Hematopoietic multipotent progenitor cell (in vitro differentiated cells): ENCODE data around the gene ATF7. TPM values are rescaled to one million over a fixed set of nuclear protein-coding genes. Genes with fewer than 3 reads are reported as not detected.

Experiments
- DNase-seq, 3 donors: peaks; one replicate each; pipeline ENCODE4 v3.0.0-alpha.2; 2011 to 2015; ENCODE audit warnings: low read depth in 2 of 3, low spot score in 2 of 3
- small RNA-seq: library from RNA; depleted of rRNA; stranded (forward); fragments of <200 nt; gene quantifications from one replicate; pipeline ENCODE3, GENCODE V24; 2012
- total RNA-seq: library from RNA; depleted of rRNA; stranded (reverse); fragments of >200 nt; gene quantifications from one replicate; pipeline ENCODE4 v1.2.3, GENCODE V29; 2012

The ATF7 gene
- total RNA-seq, 1 donor: 13.5 TPM

DNA sequence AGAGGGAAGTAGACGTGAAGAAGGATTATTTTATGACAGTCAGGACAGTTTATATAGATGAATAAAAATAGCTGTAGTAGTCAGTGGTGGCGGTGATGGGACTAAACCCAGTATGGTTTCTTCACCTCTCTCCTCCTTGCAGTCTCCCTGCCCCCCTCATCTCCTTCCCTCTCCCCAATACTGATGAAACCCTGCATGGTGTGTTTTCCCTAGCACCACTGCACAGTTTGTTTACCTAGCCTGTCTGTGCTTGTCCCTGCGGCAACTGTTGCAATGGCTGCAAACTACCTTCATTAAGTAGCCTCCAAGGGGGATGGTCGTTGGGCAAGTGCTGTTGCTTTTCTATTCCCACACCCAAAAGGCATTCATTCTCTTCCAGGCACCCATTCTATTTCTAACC lies 159.5 kb downstream of the ATF7 start:
- DNase-seq: no peak

DNA sequence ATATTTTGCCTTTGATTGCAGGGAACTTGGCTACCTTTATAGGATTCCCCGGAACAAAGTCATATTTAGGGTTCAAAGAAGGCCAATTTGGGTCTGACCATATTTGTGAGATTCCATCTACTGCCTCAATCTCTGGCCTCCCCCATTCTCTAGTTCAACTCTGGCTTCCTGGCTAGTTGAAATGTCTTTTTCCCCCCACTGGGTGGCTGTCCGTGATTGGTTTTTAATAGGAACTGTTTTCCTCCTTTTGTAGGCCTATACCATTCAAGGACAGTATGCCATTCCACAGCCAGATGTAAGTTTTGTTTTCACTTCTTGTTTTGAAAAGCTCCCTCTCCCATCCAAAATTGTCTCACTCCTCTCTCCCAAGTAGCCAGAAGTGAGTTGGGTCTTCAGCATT lies 160.5 kb downstream of the ATF7 start:
- DNase-seq: no peak

DNA sequence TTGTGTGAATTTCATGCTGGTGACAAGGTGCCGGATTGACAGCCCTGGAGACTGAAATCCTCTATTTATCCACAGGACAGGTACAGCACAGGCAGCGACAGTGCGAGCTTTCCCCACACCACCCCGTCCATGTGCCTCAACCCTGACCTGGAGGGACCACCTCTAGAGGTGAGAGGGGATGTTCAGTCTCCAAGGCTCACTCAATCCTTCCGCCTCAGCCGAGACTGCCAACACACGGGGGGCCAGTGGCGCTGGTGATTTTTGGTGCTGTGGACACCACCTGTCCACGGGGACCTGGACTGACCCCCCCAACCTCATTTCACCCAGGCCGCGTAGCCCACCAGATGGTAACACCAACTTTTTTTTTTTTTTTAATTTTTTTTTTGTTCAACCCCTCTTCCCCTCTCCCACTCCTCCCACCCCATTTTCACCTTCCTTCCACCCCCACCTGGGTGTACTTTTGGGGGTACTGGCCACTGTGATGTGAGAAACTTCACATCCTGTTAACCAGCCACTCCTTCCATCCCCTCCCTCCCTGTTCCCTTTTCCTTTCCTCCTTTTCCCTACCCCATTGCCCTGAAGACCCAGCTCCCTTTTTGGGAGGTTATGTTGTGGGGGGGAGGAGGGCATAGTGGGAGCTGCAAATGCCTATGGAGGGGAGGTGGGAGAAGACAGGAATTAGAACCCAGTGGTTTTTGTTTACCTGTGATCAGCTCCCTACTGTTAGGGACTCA lies 161.3 kb downstream of the ATF7 start:
- no peak for DNase-seq

DNA sequence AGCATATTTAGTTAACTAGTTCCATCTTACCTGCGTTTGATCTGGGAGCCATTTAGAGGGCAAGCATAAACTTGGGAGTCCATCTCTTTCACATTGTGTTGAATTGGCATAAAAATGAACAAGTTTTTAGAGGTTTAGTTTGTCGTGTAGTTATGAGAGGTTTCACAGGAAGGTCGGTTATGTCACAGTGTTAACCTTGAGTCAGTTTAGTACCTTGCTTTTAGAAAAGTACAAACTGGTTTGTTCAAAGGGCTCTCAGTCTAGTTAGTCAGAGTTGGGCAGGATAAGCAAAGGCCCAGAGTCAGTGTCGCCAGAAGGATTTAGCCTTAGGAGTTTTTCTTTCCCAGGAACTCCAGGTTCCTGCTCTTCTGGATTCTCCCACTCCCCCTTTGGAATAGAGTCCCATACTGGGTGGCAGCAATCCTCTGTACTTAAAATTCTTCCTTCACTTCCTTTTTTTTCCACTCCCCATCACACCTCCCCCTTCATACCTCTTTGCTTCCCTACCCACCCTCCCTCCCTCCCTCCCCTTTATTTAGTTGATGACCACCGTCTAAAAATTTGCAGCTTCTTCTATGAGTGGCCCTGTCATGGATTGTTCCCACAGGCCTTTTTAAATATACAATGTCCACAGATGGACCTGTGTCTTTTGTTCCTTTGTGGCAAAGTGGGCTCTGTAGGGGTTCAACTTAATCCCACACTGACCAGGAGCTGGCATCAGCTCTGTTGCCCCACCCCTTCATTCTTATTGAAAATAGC lies 162.2 kb downstream of the ATF7 start:
- no peak for DNase-seq

DNA sequence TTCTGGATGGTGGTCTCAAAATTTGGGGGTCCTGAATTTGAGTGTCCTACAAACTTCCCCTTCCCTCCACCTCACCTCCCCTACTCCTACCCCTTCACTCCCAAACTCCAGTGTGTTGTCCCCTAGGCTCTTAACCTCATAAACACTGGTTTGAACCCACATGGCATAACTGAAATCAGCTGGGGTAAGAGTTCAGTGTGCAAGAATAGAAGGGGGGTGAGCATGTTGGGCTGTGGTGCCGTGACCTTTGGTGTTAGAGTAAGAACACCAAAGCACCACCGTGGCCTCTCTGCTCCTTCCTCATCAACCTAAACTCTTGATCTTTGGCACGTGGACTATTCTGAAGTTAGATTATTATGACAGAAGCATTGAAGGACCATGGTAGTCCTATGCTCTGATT lies 163.2 kb downstream of the ATF7 start:
- no peak for DNase-seq

DNA sequence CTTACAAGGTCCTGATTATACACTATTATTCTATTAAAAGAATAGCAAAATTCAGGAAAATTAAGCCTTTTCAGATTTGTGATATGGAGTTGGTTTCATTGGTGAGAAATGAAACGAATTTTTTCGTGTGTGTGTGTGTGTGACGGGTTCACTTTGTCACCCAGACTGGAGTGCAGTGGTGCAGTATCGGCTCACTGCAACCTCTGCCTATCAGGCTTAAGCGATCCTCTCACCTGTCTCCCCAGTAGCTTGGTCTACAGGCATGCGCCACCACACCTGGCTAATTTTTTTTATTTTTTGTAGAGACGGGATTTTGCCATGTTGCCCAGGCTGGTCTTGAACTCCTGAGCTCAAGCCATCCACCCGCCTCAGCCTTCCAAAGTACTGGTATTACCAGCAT lies 164.6 kb downstream of the ATF7 start:
- DNase-seq: no peak

DNA sequence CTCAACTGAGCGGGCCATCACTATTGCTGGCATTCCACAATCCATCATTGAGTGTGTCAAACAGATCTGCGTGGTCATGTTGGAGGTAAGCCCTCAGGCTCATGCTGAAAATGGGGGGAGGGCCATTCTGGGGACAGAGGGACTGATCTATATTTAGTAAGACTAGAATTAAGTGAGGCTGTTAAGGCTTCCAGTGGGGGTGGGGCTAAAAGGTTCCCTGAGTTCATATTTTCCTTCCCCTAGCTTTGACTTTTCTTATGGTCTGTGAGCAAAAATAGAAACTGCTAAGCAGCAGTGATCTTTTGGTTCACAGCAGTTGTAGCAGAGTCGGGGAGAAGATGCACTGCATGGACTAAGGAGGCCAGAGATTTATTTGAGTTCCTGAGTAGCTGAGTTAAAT lies 165.1 kb downstream of the ATF7 start:
- no peak for DNase-seq

DNA sequence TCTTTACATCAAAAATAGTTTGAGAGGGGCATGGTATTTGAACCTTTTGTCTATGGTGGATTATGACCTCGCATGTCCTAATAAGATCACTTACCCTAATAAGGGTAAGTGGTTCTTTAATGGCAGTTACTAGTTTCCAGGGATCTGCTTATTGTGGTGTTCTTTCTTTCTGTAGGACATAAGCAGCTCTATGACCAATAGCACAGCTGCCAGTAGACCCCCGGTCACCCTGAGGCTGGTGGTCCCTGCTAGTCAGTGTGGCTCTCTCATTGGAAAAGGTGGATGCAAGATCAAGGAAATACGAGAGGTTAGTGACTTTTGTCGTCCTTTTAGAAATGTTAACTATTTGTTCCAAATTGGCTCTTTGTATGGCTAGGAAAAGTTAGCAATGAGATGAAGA lies 167.1 kb downstream of the ATF7 start:
- DNase-seq: no peak

Small RNAs within 50 kb of the gene (small RNA-seq; reads per million reads assigned to genes)
- gene AC023509.3: not detected

Other genes starting within 250 kb of the ATF7 start
- 107 TPM for gene SP1, start 246.2 kb downstream of the ATF7 start, total RNA-seq
- gene AMHR2, start 202.5 kb downstream of the ATF7 start, total RNA-seq: 4.6 TPM
- 35.0 TPM for gene PRR13, start 184.6 kb downstream of the ATF7 start, total RNA-seq
- 882 TPM for gene PCBP2, start 174.3 kb downstream of the ATF7 start, total RNA-seq
- 33.1 TPM for gene MAP3K12, start 126.9 kb downstream of the ATF7 start, total RNA-seq
- gene TARBP2, start 125.1 kb downstream of the ATF7 start, total RNA-seq: 44.2 TPM
- not detected for gene NPFF, start 118.9 kb downstream of the ATF7 start, total RNA-seq
- 563 TPM for gene ATP5MC2, start 49.7 kb upstream of the ATF7 start, total RNA-seq
- gene CALCOCO1, start 101.1 kb upstream of the ATF7 start, total RNA-seq: 155 TPM
- gene CISTR, start 125.6 kb upstream of the ATF7 start, total RNA-seq: not detected